ENCODE measurements around the gene UGGT2.

DNA sequence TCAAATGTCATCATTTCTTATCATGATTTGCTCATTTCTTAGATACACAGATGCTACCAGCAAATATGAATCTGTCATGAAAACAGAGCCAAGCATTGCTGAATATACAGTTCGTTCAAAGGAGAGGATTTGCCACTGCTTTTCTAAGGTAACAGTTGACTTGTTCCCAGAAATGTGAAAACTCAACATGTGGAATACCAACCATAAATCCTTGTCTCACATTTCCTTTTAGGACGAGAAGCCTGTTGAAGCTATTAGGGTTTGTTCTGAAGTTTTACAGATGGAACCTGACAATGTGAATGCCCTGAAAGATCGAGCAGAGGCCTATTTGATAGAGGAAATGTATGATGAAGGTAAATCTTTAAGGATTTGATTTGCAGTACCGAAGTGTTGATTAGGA lies 289.6 kb downstream of the UGGT2 start:
- TF ChIP-seq, protein P1, sequence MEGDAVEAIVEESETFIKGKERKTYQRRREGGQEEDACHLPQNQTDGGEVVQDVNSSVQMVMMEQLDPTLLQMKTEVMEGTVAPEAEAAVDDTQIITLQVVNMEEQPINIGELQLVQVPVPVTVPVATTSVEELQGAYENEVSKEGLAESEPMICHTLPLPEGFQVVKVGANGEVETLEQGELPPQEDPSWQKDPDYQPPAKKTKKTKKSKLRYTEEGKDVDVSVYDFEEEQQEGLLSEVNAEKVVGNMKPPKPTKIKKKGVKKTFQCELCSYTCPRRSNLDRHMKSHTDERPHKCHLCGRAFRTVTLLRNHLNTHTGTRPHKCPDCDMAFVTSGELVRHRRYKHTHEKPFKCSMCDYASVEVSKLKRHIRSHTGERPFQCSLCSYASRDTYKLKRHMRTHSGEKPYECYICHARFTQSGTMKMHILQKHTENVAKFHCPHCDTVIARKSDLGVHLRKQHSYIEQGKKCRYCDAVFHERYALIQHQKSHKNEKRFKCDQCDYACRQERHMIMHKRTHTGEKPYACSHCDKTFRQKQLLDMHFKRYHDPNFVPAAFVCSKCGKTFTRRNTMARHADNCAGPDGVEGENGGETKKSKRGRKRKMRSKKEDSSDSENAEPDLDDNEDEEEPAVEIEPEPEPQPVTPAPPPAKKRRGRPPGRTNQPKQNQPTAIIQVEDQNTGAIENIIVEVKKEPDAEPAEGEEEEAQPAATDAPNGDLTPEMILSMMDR (conservative IDR thresholded peaks at IDR 0.05; ENCODE audit: low read length) = no peak
- TF ChIP-seq EZH2phosphoT487 (IDR thresholded peaks at IDR 0.05; ENCODE audit: borderline replicate concordance, low read depth, low read length) = no peak

Data from OCI-LY7 (cell line).